HEK293 (cell line): ENCODE results near the gene USP7.

Experiments used
- CTCF ChIA-PET: fragments of 350-600 bp; formaldehyde crosslinking; extraction: SDS; loops from one replicate; lab custom pipeline; 2021; ENCODE audit warnings: antibody characterized with exemption; lab: Yijun Ruan, JAX
- POLR2A ChIA-PET: fragments of 300-600 bp; formaldehyde crosslinking; extraction: SDS; loops from one replicate; lab custom pipeline; 2020; ENCODE audit warnings: antibody characterized with exemption, inconsistent platforms; lab: Yijun Ruan, JAX
- H3K27ac ChIP-seq: fragments of 200-500 bp; sonication (Bioruptor generic); 2 replicates; pipeline ENCODE4 v1.5.1; 2014; ENCODE audit warnings: low read depth, low read length, control low read depth, inconsistent platforms; ENCODE audit errors: extremely low read depth
- H3K36me3 ChIP-seq, 2 experiments: fragments of 200-500 bp in 1 of 2; sonication (Bioruptor generic) in 1 of 2; 1 replicate in 1 of 2; 2 replicates in 1 of 2; pipeline ENCODE4 v1.5.1; 2014 to 2017; ENCODE audit warnings: inconsistent platforms in 2 of 2, low read length in 2 of 2; ENCODE audit not compliant: control insufficient read depth in 2 of 2, insufficient read depth in 1 of 2
- H3K4me1 ChIP-seq: fragments of 200-500 bp; sonication (Bioruptor generic); 2 replicates; pipeline ENCODE4 v1.5.1; 2014; ENCODE audit warnings: mild to moderate bottlenecking, low read length, inconsistent platforms; ENCODE audit not compliant: control insufficient read depth, insufficient read depth
- H3K4me3 ChIP-seq: 2 replicates; pipeline ENCODE4 v1.5.1; 2011; ENCODE audit warnings: low read depth, mild to moderate bottlenecking, control low read depth, low read length, moderate library complexity
- H3K9me3 ChIP-seq: fragments of 200-500 bp; sonication (Bioruptor generic); 2 replicates; pipeline ENCODE4 v1.5.1; 2014; ENCODE audit warnings: low read depth, low read length, inconsistent platforms; ENCODE audit not compliant: control insufficient read depth, insufficient read depth
- CTCF ChIP-seq: fragments of 450-650 bp; formaldehyde crosslinking; IDR thresholded peaks from 2 replicates; pipeline ENCODE4 v1.5.1; 2016; ENCODE audit warnings: missing biosample characterization, missing genetic modification characterization
- GLIS1 ChIP-seq: fragments of 450-650 bp; formaldehyde crosslinking; IDR thresholded peaks from 2 replicates; pipeline ENCODE4 v1.5.1; 2016; ENCODE audit warnings: missing biosample characterization, missing genetic modification characterization
- OVOL3 ChIP-seq: fragments of 450-650 bp; formaldehyde crosslinking; IDR thresholded peaks from 2 replicates; pipeline ENCODE4 v1.5.1; 2016; ENCODE audit warnings: missing biosample characterization, missing genetic modification characterization
- RBAK ChIP-seq: fragments of 450-650 bp; formaldehyde crosslinking; IDR thresholded peaks from 2 replicates; pipeline ENCODE4 v1.5.1; 2016; ENCODE audit warnings: missing biosample characterization, missing genetic modification characterization
- SCRT1 ChIP-seq: fragments of 450-650 bp; formaldehyde crosslinking; IDR thresholded peaks from 2 replicates; pipeline ENCODE4 v1.5.1; 2016; ENCODE audit warnings: missing biosample characterization, missing genetic modification characterization, borderline replicate concordance
- SCRT2 ChIP-seq: fragments of 450-650 bp; formaldehyde crosslinking; IDR thresholded peaks from 2 replicates; pipeline ENCODE4 v1.5.1; 2016; ENCODE audit warnings: missing biosample characterization, missing genetic modification characterization
- ZBTB21 ChIP-seq: fragments of 450-650 bp; formaldehyde crosslinking; IDR thresholded peaks from 2 replicates; pipeline ENCODE4 v1.5.1; 2017; ENCODE audit warnings: missing biosample characterization, missing genetic modification characterization
- ZNF138 ChIP-seq: fragments of 450-650 bp; formaldehyde crosslinking; IDR thresholded peaks from 2 replicates; pipeline ENCODE4 v1.5.1; 2016; ENCODE audit warnings: missing biosample characterization, missing genetic modification characterization, borderline replicate concordance
- ZNF140 ChIP-seq: fragments of 450-650 bp; formaldehyde crosslinking; IDR thresholded peaks from 2 replicates; pipeline ENCODE4 v1.5.1; 2016; ENCODE audit warnings: missing biosample characterization, missing genetic modification characterization
- ZNF155 ChIP-seq: fragments of 450-650 bp; formaldehyde crosslinking; IDR thresholded peaks from 2 replicates; pipeline ENCODE4 v1.5.1; 2016; ENCODE audit warnings: missing biosample characterization, missing genetic modification characterization
- ZNF16 ChIP-seq: fragments of 450-650 bp; formaldehyde crosslinking; IDR thresholded peaks from 2 replicates; pipeline ENCODE4 v1.5.1; 2016; ENCODE audit warnings: low read depth, missing biosample characterization, missing genetic modification characterization
- ZNF175 ChIP-seq: fragments of 450-650 bp; formaldehyde crosslinking; IDR thresholded peaks from 2 replicates; pipeline ENCODE4 v1.5.1; 2016; ENCODE audit warnings: missing biosample characterization, missing genetic modification characterization
- ZNF223 ChIP-seq: fragments of 450-650 bp; formaldehyde crosslinking; IDR thresholded peaks from 2 replicates; pipeline ENCODE4 v1.5.1; 2016; ENCODE audit warnings: missing biosample characterization, missing genetic modification characterization
- ZNF366 ChIP-seq: fragments of 450-650 bp; formaldehyde crosslinking; conservative IDR thresholded peaks from 2 replicates; pipeline ENCODE4 v1.5.1; 2016; ENCODE audit warnings: missing biosample characterization, missing genetic modification characterization
- ZNF514 ChIP-seq: fragments of 450-650 bp; formaldehyde crosslinking; IDR thresholded peaks from 2 replicates; pipeline ENCODE4 v1.5.1; 2016; ENCODE audit warnings: missing biosample characterization, missing genetic modification characterization
- ZNF701 ChIP-seq: fragments of 450-650 bp; formaldehyde crosslinking; IDR thresholded peaks from 2 replicates; pipeline ENCODE4 v1.5.1; 2016; ENCODE audit warnings: missing biosample characterization, missing genetic modification characterization
- ZNF704 ChIP-seq: fragments of 450-650 bp; formaldehyde crosslinking; IDR thresholded peaks from 2 replicates; pipeline ENCODE4 v1.5.1; 2016; ENCODE audit warnings: missing biosample characterization, missing genetic modification characterization
- ZNF76 ChIP-seq: fragments of 450-650 bp; formaldehyde crosslinking; IDR thresholded peaks from 2 replicates; pipeline ENCODE4; 2016; ENCODE audit warnings: low read depth, missing biosample characterization, missing genetic modification characterization, borderline replicate concordance
- ZNF785 ChIP-seq: fragments of 450-650 bp; formaldehyde crosslinking; IDR thresholded peaks from 2 replicates; pipeline ENCODE4 v1.5.1; 2016; ENCODE audit warnings: missing biosample characterization, missing genetic modification characterization
- ZXDB ChIP-seq: fragments of 450-650 bp; formaldehyde crosslinking; IDR thresholded peaks from 2 replicates; pipeline ENCODE4 v1.5.1; 2016; ENCODE audit warnings: missing biosample characterization, missing genetic modification characterization

Gene USP7

GRCh38 chr16:8858994-8859912 is 104.5 kb downstream of the USP7 start:
- Histone ChIP-seq H3K4me3 (no peak overlapping the region), H3K27ac (no peak overlapping the region), H3K36me3 (peaks cover 0 to 55% of the 10 kb centered on the region in 2 experiments; a peak in 2 of 3 replicates), H3K4me1 (peaks cover 4% of the 10 kb centered on the region; the same call in 1 of the 2 replicates), H3K9me3 (no peaks in the 10 kb centered on the region)
- no peak for TF ChIP-seq ZNF16
- no peak for TF ChIP-seq ZBTB21 (tag by site-specific recombination)
- TF ChIP-seq ZNF785: no peak
- TF ChIP-seq ZNF175 (tag by site-specific recombination): no peak
- CTCF ChIA-PET: interaction anchor here (0.8 kb wide), 1 partner anchor 20 kb away, joined by 6 read pairs; no protein-coding TSS in a partner anchor
- POLR2A ChIA-PET: no interaction called here

- POLR2A ChIA-PET: interaction anchor here (5.1 kb wide), 1 partner anchor 13 kb away, joined by 21 read pairs; the partner anchor contains the start of gene CARHSP1
- CTCF ChIA-PET: interaction anchor here (0.6 to 1.9 kb wide), 3 partner anchors 8 to 13 kb away, joined by 3 to 5 read pairs (median 3); partner anchors contain the start of gene CARHSP1
- H3K4me1 ChIP-seq: no peaks in the 10 kb centered on the region
- no peaks in the 10 kb centered on the region for H3K9me3 ChIP-seq
- H3K36me3 ChIP-seq: peaks cover 6 to 80% of the 10 kb centered on the region in 2 experiments; a peak in 2 of 3 replicates
- no peak overlapping the region for H3K4me3 ChIP-seq
- H3K27ac ChIP-seq: no peak overlapping the region
- peak; percentile 93 for TF ChIP-seq GLIS1 (tag by site-specific recombination)
- no peak for TF ChIP-seq SCRT1 (tag by site-specific recombination)
These were observed 107.7 kb downstream of the USP7 start for GRCh38 chr16:8855972-8856371.

- Histone ChIP-seq H3K36me3 (peaks cover 6 to 82% of the 10 kb centered on the region in 2 experiments; a peak in 2 of 3 replicates), H3K4me1 (no peaks in the 10 kb centered on the region)
- CTCF ChIA-PET: interaction anchor here (0.6 to 1.9 kb wide), 4 partner anchors 8 to 29 kb away, joined by 3 to 5 read pairs (median 3); partner anchors contain the start of gene CARHSP1
- TF ChIP-seq SCRT2 (tag by site-specific recombination) (peak; percentile 24; the same call in 1 of the 2 replicates), ZXDB (tag by site-specific recombination) (no peak), SCRT1 (tag by site-specific recombination) (0 out of 2 replicates have a peak, but pooled peaks have one; percentile 21), CTCF (0 out of 2 replicates have a peak, but pooled peaks have one; percentile 24)
- TF ChIP-seq, all 188 proteins: peak for 3
- Histone ChIP-seq H3K4me3 (no peak overlapping the region), H3K27ac (no peak overlapping the region), H3K9me3 (no peaks in the 10 kb centered on the region)
- POLR2A ChIA-PET: interaction anchor here (5.1 kb wide), 1 partner anchor 13 kb away, joined by 21 read pairs; the partner anchor contains the start of gene CARHSP1
These were observed 108.5 kb downstream of the USP7 start for GRCh38 chr16:8855051-8855786.

GRCh38 chr16:8854298-8854948 is 109.3 kb downstream of the USP7 start:
- no peaks in the 10 kb centered on the region for H3K4me1 ChIP-seq
- H3K9me3 ChIP-seq: no peaks in the 10 kb centered on the region
- peaks cover 6 to 88% of the 10 kb centered on the region in 2 experiments; a peak in 2 of 3 replicates for H3K36me3 ChIP-seq
- POLR2A ChIA-PET: interaction anchor here (0.9 to 5.1 kb wide), 2 partner anchors 9 to 14 kb away, joined by 3 to 21 read pairs; partner anchors contain the start of gene CARHSP1
- CTCF ChIA-PET: interaction anchor here (0.8 to 1.9 kb wide), 3 partner anchors 9 to 30 kb away, joined by 3 to 5 read pairs (median 3); no protein-coding TSS in a partner anchor
- no peak overlapping the region for H3K27ac ChIP-seq
- TF ChIP-seq ZNF140 (tag by site-specific recombination) (no peak), ZNF704 (tag by site-specific recombination) (no peak), ZNF366 (tag by site-specific recombination) (no peak), RBAK (tag by site-specific recombination) (no peak), OVOL3 (tag by site-specific recombination) (no peak), ZNF514 (tag by site-specific recombination) (no peak), ZNF138 (tag by site-specific recombination) (no peak), ZNF76 (tag by site-specific recombination) (no peak), ZNF155 (tag by site-specific recombination) (no peak), ZNF701 (no peak), ZNF223 (tag by site-specific recombination) (no peak)
- H3K4me3 ChIP-seq: no peak overlapping the region
